HG02938 (cell line): ENCODE measurements around the gene EGFLAM.

Source experiments
- ATAC-seq: cut with Tn5 transposase; IDR thresholded peaks from one replicate; pipeline ENCODE4 v1.9.1; 2021; ENCODE audit warnings: mild to moderate bottlenecking, moderate library complexity; ENCODE audit not compliant: unreplicated experiment

The EGFLAM gene

DNA sequence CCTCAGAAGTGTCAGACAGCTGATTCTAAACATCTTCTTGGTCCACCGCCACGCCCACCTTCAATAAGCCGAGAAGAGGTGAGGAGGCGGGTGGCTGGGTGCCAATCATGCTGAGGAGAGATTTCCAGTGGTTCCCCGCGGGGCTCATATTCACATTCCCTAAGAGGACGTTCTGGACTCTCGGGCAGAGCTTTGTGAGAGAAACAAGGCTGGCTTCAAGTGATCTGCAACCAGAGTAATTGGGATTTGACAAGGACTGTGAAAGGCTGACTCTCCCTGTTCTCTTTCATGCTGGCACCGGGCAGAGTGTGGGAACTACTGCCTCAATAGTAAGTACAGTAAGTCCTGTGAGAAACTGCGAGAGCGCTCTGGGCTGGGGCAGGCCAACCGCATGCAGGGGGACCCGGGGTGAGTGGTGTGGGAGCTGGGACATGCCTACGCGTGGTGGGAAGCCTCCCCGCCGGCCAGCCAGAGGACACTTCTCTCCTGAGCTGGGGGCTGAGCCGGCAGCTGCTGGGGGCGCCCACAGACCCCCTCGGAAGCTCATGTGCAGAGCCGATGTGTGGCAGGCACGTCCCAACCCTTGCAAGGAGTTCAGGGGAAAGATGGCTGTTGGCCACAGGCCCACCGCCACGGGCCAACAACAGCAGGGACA lies 187.1 kb downstream of the EGFLAM start:
- no peak for ATAC-seq

DNA sequence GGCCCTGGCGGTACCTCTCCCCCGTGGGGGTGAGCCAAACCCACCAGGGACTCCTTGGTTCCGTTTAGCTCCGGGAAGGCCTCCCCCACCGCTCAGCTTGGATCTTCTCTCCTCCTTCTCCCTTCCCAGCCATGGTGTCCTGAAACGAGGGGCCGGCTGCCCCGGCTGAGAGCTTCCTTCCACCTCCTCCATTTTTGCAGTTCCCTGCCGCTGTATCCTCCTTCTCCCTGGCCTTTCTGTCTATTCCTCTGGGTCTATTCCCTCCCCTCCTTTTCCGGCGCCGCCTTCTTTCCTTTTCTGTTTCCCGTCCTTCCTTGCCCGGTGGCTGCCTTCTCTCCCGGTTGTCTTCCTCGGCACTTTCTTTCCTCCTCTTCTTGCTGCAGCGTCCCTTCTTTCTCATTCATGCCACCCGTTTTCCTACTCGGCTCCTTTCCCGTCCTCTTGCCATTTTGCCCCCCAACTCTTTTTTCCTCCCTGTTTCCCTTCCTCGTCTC lies 187.7 kb downstream of the EGFLAM start:
- no peak for ATAC-seq

DNA sequence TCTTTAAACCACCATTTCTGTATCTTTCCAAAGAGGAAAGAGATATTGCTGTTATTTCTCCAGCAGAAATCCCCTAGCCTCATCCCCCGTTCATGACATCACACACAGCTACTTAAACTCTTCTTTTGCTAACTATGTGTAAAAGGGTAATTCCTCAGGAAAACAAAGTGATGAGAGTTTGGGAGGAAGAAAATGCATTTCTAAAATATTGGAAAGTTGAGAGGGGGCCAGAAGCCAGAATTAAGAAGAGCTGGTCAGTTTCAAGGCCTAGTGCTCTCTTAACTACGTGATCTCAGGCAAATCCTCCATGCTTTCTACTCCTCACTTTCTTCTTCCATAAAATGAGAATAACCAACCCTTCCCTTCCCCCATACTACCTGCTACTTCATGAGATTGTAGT lies 188.7 kb downstream of the EGFLAM start:
- no peak for ATAC-seq

DNA sequence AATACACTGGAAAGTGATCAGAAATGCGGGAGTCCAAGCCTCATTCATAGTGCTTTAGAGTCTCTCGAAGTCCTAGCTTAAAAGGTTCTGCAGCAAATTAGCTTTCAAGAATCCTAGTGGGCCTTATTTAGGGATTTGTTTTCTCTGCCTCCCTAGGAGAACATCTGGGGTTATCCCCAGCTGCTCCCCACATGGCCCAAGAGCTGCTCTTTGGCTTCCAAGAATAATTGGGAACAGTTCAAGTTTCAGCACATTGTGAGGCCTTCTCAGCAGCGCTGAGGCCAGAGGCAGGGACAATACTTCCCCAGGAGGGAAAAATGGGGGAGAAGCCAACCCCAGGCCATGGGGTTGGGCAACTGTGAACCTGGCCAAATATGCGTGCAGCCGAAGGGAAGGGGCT lies 189.4 kb downstream of the EGFLAM start:
- no peak for ATAC-seq

DNA sequence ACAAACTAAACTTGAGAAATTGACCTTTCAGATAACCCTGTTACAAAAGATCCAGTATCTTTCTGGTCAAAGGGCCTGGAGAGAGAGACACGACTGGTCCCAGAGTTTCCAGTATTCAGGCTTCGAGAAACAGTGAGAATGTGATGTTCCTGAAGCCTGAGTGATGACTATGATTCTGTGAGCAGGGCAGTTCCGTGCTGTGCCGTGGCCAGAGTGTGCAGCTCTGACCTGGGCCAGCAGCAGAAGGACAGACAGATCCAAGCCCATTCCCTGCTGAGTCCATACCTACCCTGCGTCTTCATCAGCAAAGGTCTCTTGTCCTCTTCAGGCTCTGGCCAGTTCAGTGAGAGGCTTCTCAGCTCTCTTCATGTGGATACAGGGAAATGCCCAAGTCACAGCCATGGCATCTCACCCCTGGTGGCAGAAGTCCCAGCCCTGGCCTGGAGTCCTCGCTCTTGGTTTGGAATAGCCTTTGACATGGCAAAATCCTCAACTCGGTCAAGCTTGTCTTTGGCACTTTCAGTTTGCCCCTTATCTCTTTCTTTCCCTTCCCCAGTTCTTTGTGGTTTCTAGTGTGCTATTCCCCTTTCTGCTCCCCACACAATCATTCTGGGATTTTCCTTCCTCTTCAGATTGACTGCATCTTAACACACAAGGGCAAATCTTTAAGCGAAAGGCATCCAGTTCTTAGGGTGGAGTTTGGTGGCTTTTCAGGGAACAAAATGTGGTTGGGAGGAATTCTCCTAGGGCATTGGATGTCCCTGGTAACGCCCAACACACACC lies 190.4 kb downstream of the EGFLAM start:
- ATAC-seq, result no peak

DNA sequence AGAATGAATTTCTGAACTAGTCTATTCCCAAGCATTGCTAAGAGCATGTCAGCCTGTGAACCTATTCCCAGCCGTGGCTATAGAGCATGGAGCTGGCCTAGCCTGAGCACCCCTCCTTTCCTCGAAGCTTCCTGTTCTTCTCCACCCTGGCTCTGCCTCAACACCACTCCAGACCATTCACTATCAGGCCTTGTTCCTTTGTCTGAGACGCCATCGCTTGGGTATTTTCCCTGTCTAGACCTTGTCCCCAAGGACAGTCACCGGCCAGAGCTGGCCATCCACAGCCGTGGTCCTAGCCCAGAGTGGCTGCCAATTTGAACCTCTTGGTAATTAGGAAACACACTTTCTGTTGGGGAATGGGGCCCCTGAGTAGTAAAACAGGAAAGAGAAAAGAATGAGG lies 192.3 kb downstream of the EGFLAM start:
- ATAC-seq, result no peak

DNA sequence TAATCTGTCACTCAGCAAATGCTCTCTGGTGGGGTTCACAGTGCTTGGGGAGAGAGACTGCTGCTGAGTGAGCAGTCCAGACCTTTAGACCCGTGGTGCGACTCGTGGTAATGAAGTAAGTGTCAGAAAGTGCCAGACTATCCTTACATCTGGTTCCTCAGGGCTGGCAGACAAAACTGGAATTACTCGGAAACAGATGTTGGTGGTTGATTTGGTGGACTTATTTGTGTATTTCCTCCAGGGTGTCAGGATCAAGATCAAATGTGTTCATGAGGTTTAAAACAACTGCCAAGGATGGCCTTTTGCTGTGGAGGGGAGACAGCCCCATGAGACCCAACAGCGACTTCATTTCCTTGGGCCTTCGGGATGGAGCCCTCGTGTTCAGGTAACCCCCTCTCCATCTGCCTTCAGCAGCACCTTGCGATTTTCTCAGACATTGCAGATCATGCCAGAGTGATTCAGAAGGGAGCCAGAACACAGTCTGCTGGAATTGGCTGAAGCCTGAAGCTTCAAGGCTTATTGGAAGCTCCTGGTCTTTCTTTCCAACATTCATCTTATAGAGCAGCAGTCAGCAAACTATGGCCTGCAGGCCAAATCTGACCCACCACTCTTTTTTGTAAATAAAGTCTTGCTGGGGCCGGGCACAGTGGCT lies 192.8 kb downstream of the EGFLAM start:
- ATAC-seq, result no peak

DNA sequence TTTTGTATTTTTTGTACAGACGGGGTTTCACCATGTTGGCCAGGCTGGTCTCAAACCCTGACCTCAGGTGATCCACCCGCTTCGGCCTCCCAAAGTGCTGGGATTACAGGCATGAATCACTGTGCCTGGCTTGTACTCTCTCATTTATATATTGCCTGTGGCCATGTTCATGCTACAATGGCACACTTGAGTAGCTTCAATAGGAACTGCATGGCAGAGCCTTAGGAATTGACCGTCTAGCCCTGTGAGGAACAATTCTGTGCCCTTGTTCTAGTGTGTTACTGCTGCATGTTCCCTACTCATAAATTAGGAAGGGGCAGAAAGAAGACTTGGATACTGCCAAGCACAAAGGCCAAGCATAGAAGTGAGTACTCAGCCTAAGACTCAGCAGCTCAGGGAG lies 193.8 kb downstream of the EGFLAM start:
- no peak for ATAC-seq

DNA sequence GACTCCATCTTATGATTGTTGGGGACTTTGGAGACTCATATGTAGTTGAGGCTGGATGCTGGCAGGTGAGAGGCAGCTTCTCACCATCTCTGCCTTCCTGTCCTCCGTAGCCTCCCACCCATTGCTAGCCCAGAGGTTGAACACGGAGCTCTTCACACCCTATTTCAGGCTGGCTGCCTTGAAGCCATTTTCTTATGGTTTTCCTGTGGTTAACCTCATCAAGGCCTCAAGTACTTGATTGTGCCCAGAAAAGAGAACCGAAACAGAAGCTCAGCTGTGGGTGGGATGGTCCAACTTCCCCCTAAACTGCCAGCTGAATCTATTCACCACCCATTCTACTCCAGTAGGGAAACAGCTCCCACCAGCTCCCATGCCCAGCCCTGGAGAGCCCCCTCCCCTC lies 195.1 kb downstream of the EGFLAM start:
- peak; percentile 98 for ATAC-seq

DNA sequence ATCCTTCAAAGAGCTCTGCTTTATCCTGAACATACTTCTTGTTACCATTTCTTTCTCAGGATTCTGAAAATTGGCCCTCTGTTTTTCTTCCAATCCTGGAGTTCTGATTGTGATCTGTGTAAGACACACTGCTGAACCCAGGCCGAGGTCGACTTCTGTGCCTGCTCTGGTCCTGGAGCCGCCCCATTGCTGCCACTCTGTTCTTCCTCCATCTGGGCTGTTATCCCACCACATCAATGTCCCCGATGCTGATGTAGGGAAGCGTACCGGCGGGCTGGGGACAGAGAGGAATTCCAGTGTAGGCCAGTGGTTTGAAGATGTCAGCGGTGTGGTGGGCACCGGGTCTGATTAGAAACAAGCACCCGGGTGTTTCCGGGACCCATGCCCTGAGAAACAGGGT lies 195.6 kb downstream of the EGFLAM start:
- ATAC-seq, result no peak

DNA sequence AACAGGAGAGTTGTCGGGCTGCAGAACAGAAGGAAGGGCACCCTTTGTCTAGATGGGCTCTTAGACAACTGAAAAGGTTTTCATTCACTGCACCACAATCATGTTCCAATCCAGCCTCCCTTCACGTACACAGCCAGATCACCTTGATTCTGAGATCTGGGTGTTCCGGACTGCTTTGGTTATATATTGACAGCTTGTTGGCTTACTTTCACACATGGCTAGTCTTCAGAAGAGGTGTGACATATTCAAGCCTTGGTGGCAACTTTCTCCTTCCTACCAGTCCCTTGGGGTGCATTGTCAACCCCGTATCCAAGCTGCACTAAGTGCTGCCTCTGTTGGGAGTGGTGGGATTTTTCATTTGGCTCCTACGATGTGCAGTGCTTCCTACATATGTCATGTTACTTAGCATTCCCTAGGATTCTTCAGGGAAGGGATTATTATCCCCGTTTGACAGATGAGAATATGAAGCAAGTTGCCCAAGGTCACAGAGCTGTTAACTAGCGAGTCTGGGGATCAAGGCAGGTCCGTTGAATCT lies 197.5 kb downstream of the EGFLAM start:
- peak; percentile 43 for ATAC-seq

DNA sequence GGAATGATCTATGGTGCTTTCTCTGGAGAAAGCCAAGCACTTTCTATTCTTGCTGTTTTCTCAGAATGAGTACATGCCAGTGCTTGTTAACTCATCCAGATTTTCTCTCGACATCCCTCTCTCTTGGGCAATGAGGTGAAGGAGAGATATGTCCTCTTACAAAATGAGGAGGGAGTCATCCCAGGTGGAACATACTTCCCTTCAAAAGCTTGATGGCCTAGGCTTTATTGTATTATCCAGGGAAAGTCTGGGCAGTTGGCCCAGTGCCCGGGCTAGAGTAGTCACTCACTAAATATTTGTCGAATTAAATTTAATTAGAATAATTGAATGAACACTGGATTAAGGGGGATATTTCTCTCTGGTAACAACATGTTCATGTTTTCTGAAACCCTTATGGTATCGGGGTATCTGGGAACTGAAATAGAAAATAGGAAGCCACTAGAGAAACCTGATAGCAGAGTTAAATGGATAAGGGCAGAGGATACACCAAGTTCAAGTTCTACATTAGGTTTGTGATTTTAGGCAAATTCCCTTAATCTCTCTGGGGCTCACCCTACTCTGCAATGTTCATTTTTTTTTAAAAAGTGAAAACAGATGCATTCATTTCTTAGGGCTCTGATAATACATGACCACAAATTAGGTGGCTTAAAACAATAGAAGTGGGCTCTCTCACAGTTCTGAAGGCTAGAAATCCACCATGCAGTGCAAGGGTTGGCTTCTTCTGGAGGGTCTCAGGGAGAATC lies 198.5 kb downstream of the EGFLAM start:
- ATAC-seq, result no peak

DNA sequence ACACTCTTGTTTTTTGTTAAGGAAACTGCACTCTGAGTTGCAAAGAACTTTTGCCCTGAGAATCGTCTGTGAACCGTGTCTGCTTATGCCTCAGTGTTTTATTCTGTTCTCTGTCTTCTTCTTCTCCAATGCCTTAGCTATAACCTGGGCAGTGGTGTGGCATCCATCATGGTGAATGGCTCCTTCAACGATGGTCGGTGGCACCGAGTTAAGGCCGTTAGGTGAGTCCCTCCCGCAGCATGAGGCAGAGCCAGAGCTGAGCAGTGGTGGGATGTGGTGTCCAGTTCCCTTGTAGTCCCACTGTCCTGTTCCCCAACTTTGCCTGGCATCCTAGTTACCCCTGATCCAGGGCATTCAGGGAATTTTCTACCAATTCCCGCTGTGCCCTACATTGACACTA lies 199.8 kb downstream of the EGFLAM start:
- ATAC-seq, result no peak

DNA sequence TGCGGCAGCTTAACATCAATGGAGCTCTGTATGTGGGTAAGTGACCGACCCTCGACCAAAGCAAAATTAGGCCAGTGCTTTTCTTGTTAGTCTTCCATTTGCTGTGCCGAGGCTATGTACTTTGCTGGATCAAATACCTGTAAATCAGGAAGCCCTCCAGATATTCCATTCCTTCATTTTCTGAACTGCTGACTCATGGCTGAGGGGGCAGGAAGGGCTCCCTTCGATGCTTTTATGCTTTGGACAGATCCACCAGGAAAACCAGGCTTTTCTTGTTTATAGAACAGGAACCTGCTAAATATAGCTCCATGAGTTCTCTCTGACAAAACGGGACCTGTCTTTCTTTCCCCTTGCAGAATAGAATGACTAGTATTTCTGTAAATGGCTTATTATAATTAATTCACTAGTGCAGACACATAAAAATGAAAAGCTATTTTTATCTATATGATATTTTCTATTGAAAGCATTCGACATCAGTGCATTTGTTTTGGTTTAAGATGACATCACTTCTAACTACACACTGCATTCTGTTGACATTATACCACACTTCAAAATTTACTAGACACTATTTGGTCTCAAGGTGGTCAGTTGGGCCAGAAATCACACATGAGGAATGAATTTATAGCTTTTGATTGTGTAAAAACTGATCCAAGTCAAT lies 204.7 kb downstream of the EGFLAM start:
- ATAC-seq, result no peak

DNA sequence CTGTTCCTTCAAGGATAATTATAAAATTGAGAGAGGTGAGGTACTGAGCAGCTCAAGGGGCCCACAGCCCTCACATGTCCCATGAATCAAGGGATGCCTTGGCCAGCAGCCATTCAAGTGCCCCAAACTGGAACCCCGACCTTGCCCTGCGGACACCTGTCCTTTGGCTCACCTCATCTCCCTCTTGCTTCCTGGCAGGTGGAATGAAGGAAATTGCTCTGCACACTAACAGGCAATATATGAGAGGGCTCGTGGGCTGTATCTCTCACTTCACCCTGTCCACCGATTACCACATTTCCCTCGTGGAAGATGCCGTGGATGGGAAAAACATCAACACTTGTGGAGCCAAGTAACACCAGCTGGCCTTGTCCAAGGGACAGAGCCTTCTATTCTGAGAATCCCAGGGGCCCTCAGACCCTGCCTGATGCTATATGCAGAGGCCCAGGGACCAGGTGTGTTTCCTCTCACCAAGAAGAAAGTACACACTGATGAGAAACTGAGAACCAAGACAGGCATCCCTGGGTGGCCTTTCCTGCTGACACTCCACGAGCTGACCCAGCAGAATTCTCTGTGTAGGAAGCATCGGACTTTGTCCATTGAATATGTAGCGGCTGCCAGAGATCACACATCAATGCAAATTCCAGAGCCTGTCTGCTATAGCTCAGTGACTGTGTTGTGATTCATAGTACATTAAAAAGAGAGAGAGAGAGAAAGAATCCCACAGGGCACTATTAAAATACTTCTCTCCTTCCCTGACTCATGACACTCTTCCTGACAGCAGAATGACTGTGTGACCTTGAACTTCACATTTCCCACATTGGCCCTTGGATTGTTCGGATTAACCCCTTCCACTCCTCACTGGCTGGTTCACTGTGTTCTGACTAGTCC lies 205.5 kb downstream of the EGFLAM start:
- ATAC-seq, result no peak

DNA sequence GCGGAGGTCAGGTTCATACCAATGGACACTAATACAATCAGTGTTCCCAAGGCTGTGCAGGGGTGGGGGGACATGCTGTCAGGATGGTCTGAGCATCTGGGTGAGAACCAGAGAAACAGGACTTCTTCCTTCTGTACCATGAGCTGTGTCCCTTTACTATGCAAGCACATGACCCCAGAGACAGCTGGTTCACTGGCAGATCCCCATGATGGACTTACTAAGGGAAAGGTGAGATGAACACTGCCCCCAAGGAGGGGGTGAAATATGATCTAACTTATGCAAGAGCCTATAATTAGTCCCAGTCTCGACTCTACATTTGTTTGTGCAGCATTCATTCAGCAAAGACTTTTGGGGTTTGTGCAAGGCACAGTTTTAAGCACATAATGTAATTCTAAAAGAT lies 206.7 kb downstream of the EGFLAM start:
- ATAC-seq, result no peak

DNA sequence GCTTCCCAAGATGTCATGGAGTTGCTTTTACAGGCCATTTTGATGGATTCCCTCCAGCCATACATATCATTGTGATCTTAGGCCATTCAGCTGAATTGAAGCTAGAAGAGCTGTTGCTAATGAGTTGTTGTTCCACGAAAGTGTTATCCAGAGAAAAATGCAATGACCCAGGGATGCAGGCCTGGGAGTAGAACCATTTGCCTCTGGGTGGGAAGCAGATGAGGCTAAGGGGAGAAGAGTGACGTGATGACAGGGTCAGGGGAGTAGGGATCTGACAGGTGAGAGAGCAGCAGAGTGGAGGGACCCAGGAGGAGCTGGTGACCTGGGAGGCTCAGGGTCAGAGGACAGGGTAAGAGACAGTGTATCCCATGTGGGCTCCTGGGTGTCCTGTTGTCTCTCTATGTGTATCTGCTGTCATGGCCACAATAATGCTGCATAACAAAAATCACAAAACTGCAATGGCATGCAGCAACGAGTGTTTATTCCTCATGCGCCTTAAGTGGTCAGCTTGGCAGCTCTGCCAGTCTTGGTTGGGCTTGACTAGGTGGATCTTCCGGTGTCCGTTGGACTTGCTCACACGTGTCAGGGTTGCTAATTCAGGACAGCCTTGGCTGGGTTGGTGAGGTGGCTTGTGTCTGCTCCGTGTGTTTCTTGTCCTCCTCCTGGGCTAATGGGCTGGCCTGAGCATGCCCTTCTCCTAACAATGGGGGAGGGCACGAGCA lies 207.5 kb downstream of the EGFLAM start:
- no peak for ATAC-seq

DNA sequence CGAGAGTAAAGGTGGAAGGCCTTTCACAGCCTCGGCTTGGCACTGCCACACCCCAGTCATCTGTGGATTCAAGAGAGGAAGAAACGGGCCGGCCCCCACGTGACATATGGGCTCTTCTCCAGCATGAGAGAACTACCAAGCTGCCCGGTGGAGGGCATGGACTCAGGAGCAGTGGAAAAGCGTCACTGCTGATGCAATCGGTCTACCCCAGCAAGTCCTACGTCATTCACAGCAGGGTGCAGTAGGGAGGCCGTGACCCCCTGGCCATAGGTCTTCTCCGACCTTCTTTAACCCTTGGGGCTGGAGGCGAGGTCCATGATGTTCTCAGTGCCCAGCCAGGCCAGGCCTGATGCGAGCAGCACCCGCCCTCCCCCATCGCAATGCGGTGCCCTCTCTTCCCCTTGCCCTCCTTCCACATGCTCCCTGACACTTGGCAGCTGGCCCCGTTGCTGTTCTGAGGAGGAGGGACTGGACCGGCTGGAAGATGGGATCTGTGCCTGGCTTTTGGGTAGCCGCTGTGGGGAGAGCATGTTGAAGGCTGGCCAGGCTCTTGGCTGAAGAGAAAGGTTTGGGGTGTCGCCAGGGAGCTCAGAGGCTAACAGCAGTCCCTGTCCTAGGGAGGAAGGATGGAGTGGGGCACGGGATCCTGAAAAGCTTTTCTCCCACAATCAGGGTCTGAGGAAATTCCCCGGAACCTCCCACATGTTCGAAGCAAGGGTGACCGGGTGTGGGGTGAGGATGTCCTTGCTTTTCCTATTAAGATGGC lies 208.2 kb downstream of the EGFLAM start:
- no peak for ATAC-seq
